Camera-type eye (tissue), 1 donor: Measurements from ENCODE around the gene GABRB3. TPM values are rescaled to one million over a fixed set of nuclear protein-coding genes. Genes with fewer than 3 reads are reported as not detected.

ENCODE experiments used
- total RNA-seq: library from RNA; depleted of rRNA; stranded (reverse); fragments of >200 nt; gene quantifications from one replicate; pipeline ENCODE4 v1.2.3, GENCODE V29; 2014

Gene GABRB3
- 44.0 TPM for total RNA-seq

DNA sequence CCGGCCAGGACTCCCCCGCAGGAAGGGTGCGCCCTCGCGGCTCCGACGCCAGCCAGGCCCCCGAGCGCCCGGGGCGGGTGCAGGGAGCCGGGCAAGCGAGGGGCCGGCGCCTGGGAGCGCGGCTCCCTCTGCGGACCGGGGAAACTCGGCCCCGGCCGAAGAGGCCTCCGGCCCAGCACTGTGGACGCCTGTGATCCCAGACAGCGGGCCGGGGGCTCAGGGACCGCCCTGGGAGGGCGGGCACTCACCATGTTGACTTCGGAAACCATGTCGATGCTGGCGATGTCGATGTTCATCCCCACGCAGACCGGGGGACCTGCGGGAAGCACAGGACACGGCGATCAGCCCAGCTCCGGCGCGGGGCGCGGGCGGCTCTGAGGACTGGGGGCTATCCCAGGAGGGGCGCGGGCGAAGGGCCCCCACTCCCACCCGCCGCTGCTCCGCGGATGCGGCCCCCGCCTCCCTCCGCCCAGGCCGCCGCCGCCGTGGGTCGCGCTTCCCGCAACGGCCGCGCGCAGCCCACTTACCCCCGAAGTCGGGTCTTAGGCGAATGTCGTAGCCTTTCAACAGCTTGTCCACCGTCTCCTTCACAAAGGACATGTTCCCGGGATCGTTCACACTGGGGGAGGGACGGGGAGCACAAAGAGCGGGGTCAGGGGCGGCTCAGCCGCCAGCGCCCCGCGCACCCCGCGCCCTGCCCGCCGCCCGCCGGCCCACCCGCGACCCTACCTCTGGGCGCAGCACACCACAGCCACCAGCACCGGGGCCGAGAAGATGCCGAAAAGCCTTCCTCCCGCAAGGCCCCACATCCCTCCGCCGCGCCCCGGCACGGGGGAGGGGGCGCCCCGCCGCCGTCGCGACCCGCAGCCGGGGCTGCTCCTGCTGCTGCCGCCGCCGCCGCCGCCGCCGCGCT lies at the start of gene GABRB3:
TSS of gene GABRB3 (minus strand) at position 913 of the 913 bp plus-strand sequence.

Other genes with a start within 250 kb of the GABRB3 start
- 1.6 TPM for gene GABRA5, start 94.0 kb upstream of the GABRB3 start, total RNA-seq
- 17.8 TPM for gene GABRG3, start 198.1 kb upstream of the GABRB3 start, total RNA-seq